H1 (cell line): Measurements from ENCODE around the gene FOXQ1. TPM values are rescaled to one million over a fixed set of nuclear protein-coding genes. Genes with fewer than 3 reads are reported as not detected.

Experiments
- CTCF ChIA-PET: fragments of 300-600 bp; sonication (Branson Sonifier 250); formaldehyde crosslinking; loops from one replicate; lab custom pipeline; 2021; ENCODE audit not compliant: partially characterized antibody; lab: Charles Lee
- POLR2A ChIA-PET: fragments of 300-600 bp; sonication (Branson Sonifier 250); formaldehyde crosslinking; loops from one replicate; lab custom pipeline; 2021; ENCODE audit warnings: inconsistent platforms; ENCODE audit not compliant: partially characterized antibody; lab: Charles Lee
- DNase-seq, 2 experiments: peaks; one replicate each; pipeline versions ENCODE4 v3.0.0 to v3.0.0-alpha.2; 2010 to 2022; ENCODE audit warnings: low spot score in 2 of 2, low read depth in 1 of 2, mixed read lengths in 1 of 2
- FAIRE-seq: peaks from 2 replicates; lab custom pipeline; 2011; peaks lifted over from hg19 to GRCh38; lab: Jason Lieb, UNC
- H2AFZ ChIP-seq: 2 replicates; pipeline ENCODE4 v1.8.1; 2012; ENCODE audit warnings: low read length, inconsistent platforms
- H2AK5ac ChIP-seq: 2 replicates; pipeline ENCODE4 v1.6.1; 2013; ENCODE audit warnings: low read depth, low read length
- H2BK120ac ChIP-seq: replicated peaks from 2 replicates; pipeline ENCODE3; 2013; ENCODE audit warnings: low read depth, low read length, inconsistent platforms
- H2BK12ac ChIP-seq: 2 replicates; pipeline ENCODE4 v1.6.1; 2013; ENCODE audit warnings: low read depth, low read length
- H2BK15ac ChIP-seq: 2 replicates; pipeline ENCODE4 v1.6.1; 2013; ENCODE audit warnings: low read length
- H2BK20ac ChIP-seq: 2 replicates; pipeline ENCODE4 v1.6.1; 2013; ENCODE audit warnings: low read length
- H2BK5ac ChIP-seq: 2 replicates; pipeline ENCODE4 v1.6.1; 2013; ENCODE audit warnings: low read depth, low read length
- H3K14ac ChIP-seq: 2 replicates; pipeline ENCODE4 v1.6.1; 2013; ENCODE audit warnings: inconsistent platforms; ENCODE audit not compliant: insufficient read length
- H3K18ac ChIP-seq: 2 replicates; pipeline ENCODE4 v1.6.1; 2013; ENCODE audit warnings: low read length; ENCODE audit errors: extremely low read depth
- H3K23ac ChIP-seq: 2 replicates; pipeline ENCODE4 v1.6.1; 2013; ENCODE audit warnings: inconsistent platforms; ENCODE audit not compliant: insufficient read length
- H3K23me2 ChIP-seq: 2 replicates; pipeline ENCODE4 v1.6.1; 2013; ENCODE audit warnings: low read depth, low read length
- H3K27ac ChIP-seq: 2 replicates; pipeline ENCODE4 v1.6.1; 2011; ENCODE audit warnings: low read depth, low read length, inconsistent platforms
- H3K27me3 ChIP-seq, 4 experiments: replicated peaks in 1 of 4; 1 replicate in 1 of 4; 2 replicates in 3 of 4; pipeline versions ENCODE4 v1.6.1 to v1.8.1; 2011 to 2013; ENCODE audit warnings: low read length in 3 of 4, mild to moderate bottlenecking in 3 of 4, inconsistent platforms in 2 of 4, mixed read lengths in 2 of 4, moderate library complexity in 1 of 4; ENCODE audit not compliant: control insufficient read depth in 3 of 4, insufficient read depth in 3 of 4; ENCODE audit errors: extremely low read depth in 1 of 4
- H3K36me3 ChIP-seq, 4 experiments: 2 replicates each; pipeline versions ENCODE4 v1.6.1 to v1.8.1; 2011 to 2013; ENCODE audit warnings: mild to moderate bottlenecking in 4 of 4, low read length in 3 of 4, moderate library complexity in 2 of 4, control low read depth in 1 of 4, inconsistent platforms in 1 of 4; ENCODE audit not compliant: insufficient read depth in 4 of 4, control insufficient read depth in 2 of 4
- H3K4ac ChIP-seq: replicated peaks from 2 replicates; pipeline ENCODE3; 2013; ENCODE audit warnings: low read length, low read depth, mixed read lengths, inconsistent platforms; ENCODE audit not compliant: insufficient read length
- H3K4me1 ChIP-seq, 4 experiments: replicated peaks in 1 of 4; 1 replicate in 1 of 4; 2 replicates in 3 of 4; pipeline versions ENCODE4 v1.6.1 to v1.8.1; 2011 to 2013; ENCODE audit warnings: low read length in 3 of 4, inconsistent platforms in 2 of 4, mixed read lengths in 1 of 4; ENCODE audit not compliant: insufficient read depth in 4 of 4, control insufficient read depth in 3 of 4
- H3K4me2 ChIP-seq, 2 experiments: 2 replicates each; pipeline versions ENCODE4 v1.6.1 to v1.8.1; 2011 to 2013; ENCODE audit warnings: low read depth in 2 of 2, low read length in 2 of 2, control low read depth in 1 of 2, inconsistent platforms in 1 of 2, mild to moderate bottlenecking in 1 of 2; ENCODE audit not compliant: insufficient read depth in 1 of 2
- H3K4me3 ChIP-seq, 4 experiments: fragments of 200-600, 300-600 bp in 1 of 4; sonication (generic), shearing (Covaris generic), sonication (Bioruptor Twin) in 1 of 4; 2 replicates each; pipeline versions ENCODE4 v1.5.1 to v1.8.1; 2011 to 2016; ENCODE audit warnings: low read length in 4 of 4, low read depth in 3 of 4, control low read depth in 2 of 4, inconsistent platforms in 2 of 4, mild to moderate bottlenecking in 2 of 4, mixed read lengths in 1 of 4, moderate library complexity in 1 of 4; ENCODE audit not compliant: insufficient read depth in 2 of 4; ENCODE audit errors: extremely low read depth in 1 of 4
- H3K56ac ChIP-seq: replicated peaks from 2 replicates; pipeline ENCODE3; 2013; ENCODE audit warnings: low read depth, mild to moderate bottlenecking, mixed read lengths, low read length, inconsistent platforms; ENCODE audit not compliant: insufficient read length
- H3K79me1 ChIP-seq: 2 replicates; pipeline ENCODE4 v1.6.1; 2013; ENCODE audit warnings: low read depth, low read length, control low read depth
- H3K79me2 ChIP-seq, 2 experiments: 2 replicates each; pipeline versions ENCODE4 v1.6.1 to v1.8.1; 2012 to 2013; ENCODE audit warnings: low read length in 2 of 2, mild to moderate bottlenecking in 2 of 2, inconsistent platforms in 1 of 2; ENCODE audit not compliant: insufficient read depth in 2 of 2, control insufficient read depth in 1 of 2
- H3K9ac ChIP-seq, 4 experiments: replicated peaks in 1 of 4; 1 replicate in 1 of 4; 2 replicates in 3 of 4; pipeline versions ENCODE4 v1.6.1 to v1.8.1; 2011 to 2013; ENCODE audit warnings: low read depth in 3 of 4, low read length in 3 of 4, control low read depth in 2 of 4, mild to moderate bottlenecking in 2 of 4, moderate library complexity in 2 of 4, inconsistent platforms in 1 of 4; ENCODE audit errors: extremely low read depth in 1 of 4
- H3K9me3 ChIP-seq, 2 experiments: 2 replicates each; pipeline versions ENCODE4 v1.6.1 to v1.8.1; 2012 to 2013; ENCODE audit warnings: mild to moderate bottlenecking in 2 of 2, moderate library complexity in 2 of 2, control low read depth in 1 of 2, inconsistent platforms in 1 of 2, low read depth in 1 of 2, low read length in 1 of 2, mixed read lengths in 1 of 2; ENCODE audit not compliant: insufficient read depth in 2 of 2
- H4K20me1 ChIP-seq, 2 experiments: replicated peaks in 1 of 2; 2 replicates each; pipeline versions ENCODE3 to v1.8.1; 2011 to 2013; ENCODE audit warnings: inconsistent platforms in 2 of 2, low read length in 2 of 2, mild to moderate bottlenecking in 1 of 2; ENCODE audit not compliant: insufficient read depth in 2 of 2, control insufficient read depth in 1 of 2
- H4K5ac ChIP-seq: 2 replicates; pipeline ENCODE4 v1.6.1; 2013; ENCODE audit warnings: low read length, low read depth, mixed read lengths, inconsistent platforms; ENCODE audit not compliant: insufficient read length
- H4K8ac ChIP-seq: 2 replicates; pipeline ENCODE4 v1.8.0; 2013; ENCODE audit warnings: mild to moderate bottlenecking, moderate library complexity, low read length, inconsistent platforms; ENCODE audit not compliant: insufficient read depth; ENCODE audit errors: extremely low read depth
- H4K91ac ChIP-seq: replicated peaks from 2 replicates; pipeline ENCODE3; 2013; ENCODE audit warnings: low read length, mixed read lengths, inconsistent platforms; ENCODE audit not compliant: insufficient read length
- BRCA1 ChIP-seq: IDR thresholded peaks from 2 replicates; pipeline ENCODE4 v1.6.1; 2012; ENCODE audit warnings: low read depth, low read length, improper control_type of control experiment
- HDAC6 ChIP-seq: IDR thresholded peaks from one replicate; pipeline ENCODE4 v1.7.1; 2012; ENCODE audit warnings: low read depth, mild to moderate bottlenecking, inconsistent platforms, low read length, moderate library complexity
- PHF8 ChIP-seq: fragments of 200-600 bp; sonication (generic); conservative IDR thresholded peaks from 2 replicates; pipeline ENCODE4 v1.7.1; 2012; ENCODE audit warnings: low read depth, mild to moderate bottlenecking, inconsistent platforms, low read length, moderate library complexity
- SP1 ChIP-seq: IDR thresholded peaks from 2 replicates; pipeline ENCODE4 v1.6.1; 2011; ENCODE audit warnings: low read depth, low read length
- SP4 ChIP-seq: IDR thresholded peaks from 2 replicates; pipeline ENCODE4 v1.6.1; 2012; ENCODE audit warnings: low read length, inconsistent platforms
- WGBS, 2 experiments: shearing (Covaris generic) in 1 of 2; methylation state at CpG; one replicate each; pipeline versions ENCODE4 v1.1.6 to v1.1.7; 2013 to 2015; ENCODE audit warnings: low lambda C conversion rate in 2 of 2, mixed read lengths in 2 of 2, inconsistent platforms in 1 of 2, low coverage in 1 of 2, missing lambda C conversion rate in 1 of 2; ENCODE audit not compliant: insufficient replicate concordance in 2 of 2, insufficient coverage in 1 of 2, insufficient read length in 1 of 2; ENCODE audit errors: extremely low coverage in 1 of 2, missing lambda C conversion rate in 1 of 2; 5-methylcytosine and 5-hydroxymethylcytosine counted together
- polyA plus RNA-seq, 7 experiments: library from polyadenylated mRNA; depleted of rRNA in 3 of 7; stranded (reverse) in 5 of 7; unstranded in 2 of 7; fragments of >200 nt in 5 of 7; fragments of 200-250 nt in 2 of 7; gene quantifications; 1 replicate in 5 of 7; 2 replicates in 1 of 7; 4 replicates in 1 of 7; pipeline versions ENCODE4 v1.2.1 to v1.2.3, GENCODE V29; 2011 to 2013; ENCODE audit warnings: missing spikeins in 2 of 7, mixed read lengths in 2 of 7
- total RNA-seq: library from RNA; stranded (reverse); fragmentation: NEBNext Ultra II Directional; extraction: Animal tissue kit (Norgen Biotek cat#: 25700); gene quantifications from 2 replicates; pipeline ENCODE4 v1.2.1, GENCODE V29; 2021

The FOXQ1 gene
- total and polyA plus RNA-seq, 2 of the 8 experiments (the other 6 are each of a cell fraction or from before 2014, with no cell fraction given): 0.03 TPM; not detected in 1

GRCh38 chr6:1278061-1278720 lies 33.7 kb upstream of the FOXQ1 start:
- no peak overlapping the region for H3K9ac ChIP-seq
- H3K4me2 ChIP-seq: no peak overlapping the region
- H3K4me3 ChIP-seq: no peak overlapping the region
- FAIRE-seq: no peak
- no peaks in the 10 kb centered on the region for H3K23me2 ChIP-seq
- no peak overlapping the region for H4K5ac ChIP-seq
- H3K79me2 ChIP-seq: no peaks in the 10 kb centered on the region
- no peak overlapping the region for H2BK15ac ChIP-seq
- no peak overlapping the region for H2BK120ac ChIP-seq
- no peak overlapping the region for H4K91ac ChIP-seq
- H3K9me3 ChIP-seq: peaks cover 2 to 10% of the 10 kb centered on the region in 2 experiments; a peak in 2 of 4 replicates
- no peak overlapping the region for H3K27ac ChIP-seq
- no peak overlapping the region for H4K8ac ChIP-seq
- no peak overlapping the region for H3K18ac ChIP-seq
- H2BK12ac ChIP-seq: no peak overlapping the region
- no peak for DNase-seq
- no peak overlapping the region for H3K4ac ChIP-seq
- 89% methylated on average over 5 of the region's 5 CpGs; no CpG with 5 or more reads in 1 of the 2 experiments for WGBS, 2 experiments
- no peaks in the 10 kb centered on the region for H4K20me1 ChIP-seq
- no peaks in the 10 kb centered on the region for H3K79me1 ChIP-seq
- H2BK5ac ChIP-seq: no peak overlapping the region
- H2BK20ac ChIP-seq: no peak overlapping the region
- H3K14ac ChIP-seq: no peak overlapping the region
- CTCF ChIA-PET: interaction anchor here (0.9 kb wide), 1 partner anchor 147 kb away, joined by 3 read pairs; no protein-coding TSS in a partner anchor
- H3K4me1 ChIP-seq: no peaks in the 10 kb centered on the region
- no peak overlapping the region for H2AFZ ChIP-seq
- POLR2A ChIA-PET: no interaction called here
- no peak overlapping the region for H3K23ac ChIP-seq
- H3K36me3 ChIP-seq: no peaks in the 10 kb centered on the region
- no peak for TF ChIP-seq PHF8
- TF ChIP-seq SP1: no peak
- TF ChIP-seq BRCA1: no peak
- no peak for TF ChIP-seq HDAC6
- no peak for TF ChIP-seq SP4
- no peak overlapping the region for H3K56ac ChIP-seq
- no peak overlapping the region for H2AK5ac ChIP-seq
- no peaks in the 10 kb centered on the region for H3K27me3 ChIP-seq
